ENCODE results near the gene CHRNA4. TPM values are rescaled to one million over a fixed set of nuclear protein-coding genes. Genes with fewer than 3 reads are reported as not detected.

CHRNA4 gene
- total RNA-seq, 2 donors from 2014 or later, result not detected

GRCh38 chr20:63314566-63315239, 46.4 kb downstream of the CHRNA4 start:
- H3K4me3 ChIP-seq, result no peak overlapping the region
- no peaks in the 10 kb centered on the region for H3K9me3 ChIP-seq
- no peak overlapping the region for H3K27ac ChIP-seq
- no peaks in the 10 kb centered on the region for H3K4me1 ChIP-seq (ENCODE audit: control insufficient read depth in 1 of 2, low read depth in 2 of 2)
- TF ChIP-seq, protein P1, sequence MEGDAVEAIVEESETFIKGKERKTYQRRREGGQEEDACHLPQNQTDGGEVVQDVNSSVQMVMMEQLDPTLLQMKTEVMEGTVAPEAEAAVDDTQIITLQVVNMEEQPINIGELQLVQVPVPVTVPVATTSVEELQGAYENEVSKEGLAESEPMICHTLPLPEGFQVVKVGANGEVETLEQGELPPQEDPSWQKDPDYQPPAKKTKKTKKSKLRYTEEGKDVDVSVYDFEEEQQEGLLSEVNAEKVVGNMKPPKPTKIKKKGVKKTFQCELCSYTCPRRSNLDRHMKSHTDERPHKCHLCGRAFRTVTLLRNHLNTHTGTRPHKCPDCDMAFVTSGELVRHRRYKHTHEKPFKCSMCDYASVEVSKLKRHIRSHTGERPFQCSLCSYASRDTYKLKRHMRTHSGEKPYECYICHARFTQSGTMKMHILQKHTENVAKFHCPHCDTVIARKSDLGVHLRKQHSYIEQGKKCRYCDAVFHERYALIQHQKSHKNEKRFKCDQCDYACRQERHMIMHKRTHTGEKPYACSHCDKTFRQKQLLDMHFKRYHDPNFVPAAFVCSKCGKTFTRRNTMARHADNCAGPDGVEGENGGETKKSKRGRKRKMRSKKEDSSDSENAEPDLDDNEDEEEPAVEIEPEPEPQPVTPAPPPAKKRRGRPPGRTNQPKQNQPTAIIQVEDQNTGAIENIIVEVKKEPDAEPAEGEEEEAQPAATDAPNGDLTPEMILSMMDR (IDR thresholded peaks at IDR 0.05), result no peak
- H3K27me3 ChIP-seq (replicated peaks; ENCODE audit: insufficient read depth), result no peaks in the 10 kb centered on the region
- no peaks in the 10 kb centered on the region for H3K36me3 ChIP-seq
- ATAC-seq (ENCODE audit: insufficient number of reproducible peaks, low FRiP score, low read depth) (no peak), DNase-seq (ENCODE audit: low spot score) (no peak)

DNA sequence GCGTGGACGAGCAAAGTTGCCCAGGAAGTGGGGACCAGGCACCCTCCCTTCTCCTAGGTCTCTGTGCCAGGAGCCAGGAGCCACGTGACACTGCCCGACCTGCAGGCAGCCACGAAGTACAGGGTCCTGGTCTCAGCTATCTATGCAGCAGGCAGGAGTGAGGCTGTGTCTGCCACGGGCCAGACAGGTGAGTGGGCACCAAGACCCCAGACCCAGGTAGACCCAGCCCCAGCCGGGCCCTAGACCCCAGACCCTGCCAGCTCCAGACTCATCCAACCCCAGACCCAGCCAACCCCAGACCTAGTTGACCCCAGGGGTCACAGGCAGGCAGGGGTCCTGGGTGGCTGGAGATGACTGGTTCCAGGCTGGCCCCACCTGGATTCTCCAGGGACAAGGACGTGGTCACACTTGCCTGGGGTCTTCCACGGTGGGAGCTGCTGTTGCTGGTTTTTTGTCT, 47.1 kb downstream of the CHRNA4 start:
- H3K9me3 ChIP-seq, result no peaks in the 10 kb centered on the region
- H3K4me3 ChIP-seq, result no peak overlapping the region
- no peaks in the 10 kb centered on the region for H3K36me3 ChIP-seq
- no peak for ATAC-seq (ENCODE audit: insufficient number of reproducible peaks, low FRiP score, low read depth)
- no peak overlapping the region for H3K27ac ChIP-seq
- no peaks in the 10 kb centered on the region for H3K4me1 ChIP-seq (ENCODE audit: control insufficient read depth in 1 of 2, low read depth in 2 of 2)
- no peak for DNase-seq (ENCODE audit: low spot score)
- TF ChIP-seq, protein P1 (IDR thresholded peaks at IDR 0.05), result no peak
- H3K27me3 ChIP-seq (replicated peaks; ENCODE audit: insufficient read depth), result no peaks in the 10 kb centered on the region

DNA sequence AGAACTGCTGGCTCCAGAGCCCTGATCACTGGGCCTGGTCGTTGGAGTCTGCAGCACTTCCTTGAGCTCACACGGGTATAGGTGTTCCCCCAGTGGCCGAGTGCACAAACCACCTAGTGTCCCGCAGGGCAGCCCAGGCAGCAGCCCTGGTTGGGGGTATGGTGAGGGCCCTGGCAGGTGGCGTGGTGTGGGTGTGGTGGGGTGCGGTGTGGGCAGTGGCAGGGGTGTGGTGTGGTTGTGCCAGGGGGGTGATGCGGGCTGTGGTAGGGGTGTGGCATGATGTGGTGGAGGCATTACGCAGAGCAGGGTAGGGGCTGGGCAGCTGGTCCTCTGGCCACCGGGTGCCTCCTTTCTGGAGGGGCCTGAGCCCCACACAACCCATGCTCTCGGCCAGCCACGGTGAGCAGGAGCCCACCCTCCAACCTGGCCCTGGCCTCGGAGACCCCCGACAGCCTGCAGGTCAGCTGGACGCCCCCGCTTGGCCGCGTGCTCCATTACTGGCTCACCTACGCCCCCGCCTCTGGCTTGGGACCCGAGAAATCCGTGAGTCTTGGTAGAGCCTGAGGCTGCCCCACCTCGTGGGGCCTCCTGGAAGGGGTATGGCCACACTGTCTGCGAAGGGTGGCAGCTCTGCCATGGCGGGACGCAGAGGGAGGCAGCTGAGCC, 47.7 kb downstream of the CHRNA4 start:
- H3K27me3 ChIP-seq (replicated peaks; ENCODE audit: insufficient read depth), result no peaks in the 10 kb centered on the region

GRCh38 chr20:63312690-63313348, 48.3 kb downstream of the CHRNA4 start:
- no peak for DNase-seq (ENCODE audit: low spot score)
- no peak for ATAC-seq (ENCODE audit: insufficient number of reproducible peaks, low FRiP score, low read depth)
- H3K27me3 ChIP-seq (replicated peaks; ENCODE audit: insufficient read depth), result no peaks in the 10 kb centered on the region

More for the DNA sequence above, 47.7 kb downstream of the CHRNA4 start:
- no peak overlapping the region for H3K27ac ChIP-seq
- H3K4me1 ChIP-seq (ENCODE audit: control insufficient read depth in 1 of 2, low read depth in 2 of 2), result no peaks in the 10 kb centered on the region
- TF ChIP-seq, protein P1 (IDR thresholded peaks at IDR 0.05), result no peak
- H3K9me3 ChIP-seq, result no peaks in the 10 kb centered on the region
- H3K4me3 ChIP-seq, result no peak overlapping the region
- H3K36me3 ChIP-seq, result no peaks in the 10 kb centered on the region
- ATAC-seq (ENCODE audit: insufficient number of reproducible peaks, low FRiP score, low read depth) (no peak), DNase-seq (ENCODE audit: low spot score) (no peak)

More at GRCh38 chr20:63312690-63313348, 48.3 kb downstream of the CHRNA4 start:
- H3K27ac ChIP-seq, result no peak overlapping the region
- H3K9me3 ChIP-seq, result no peaks in the 10 kb centered on the region
- TF ChIP-seq, protein P1 (IDR thresholded peaks at IDR 0.05), result no peak
- H3K4me3 ChIP-seq, result no peak overlapping the region
- H3K36me3 ChIP-seq, result no peaks in the 10 kb centered on the region
- H3K4me1 ChIP-seq (ENCODE audit: control insufficient read depth in 1 of 2, low read depth in 2 of 2), result no peaks in the 10 kb centered on the region
